OCI-LY1 (cell line): Measurements from ENCODE around the gene TIMM17B.

Experiments
- H2AFZ ChIP-seq: fragments of 200-600 bp; sonication (generic), shearing (Covaris generic); 2 replicates; pipeline ENCODE4 v1.6.0; 2014; ENCODE audit warnings: antibody characterized with exemption, mild to moderate bottlenecking, low read length
- H3F3A ChIP-seq: fragments of 200-600 bp; sonication (generic), shearing (Covaris generic); 2 replicates; pipeline ENCODE4 v1.6.0; 2014; ENCODE audit warnings: mild to moderate bottlenecking, antibody characterized with exemption, low read length, moderate library complexity; ENCODE audit not compliant: insufficient read depth
- H3K27ac ChIP-seq: fragments of 200-600 bp; sonication (generic); 2 replicates; pipeline ENCODE4 v1.5.1; 2014; ENCODE audit warnings: low read length, mixed run types, mild to moderate bottlenecking, low read depth; ENCODE audit not compliant: poor library complexity, severe bottlenecking
- H3K27me3 ChIP-seq: fragments of 200-600 bp; sonication (generic); 2 replicates; pipeline ENCODE4 v1.6.0; 2014; ENCODE audit warnings: antibody characterized with exemption, mild to moderate bottlenecking, low read length, moderate library complexity; ENCODE audit not compliant: insufficient read depth
- H3K36me3 ChIP-seq: fragments of 200-600 bp; sonication (generic); 2 replicates; pipeline ENCODE4 v1.6.1; 2014; ENCODE audit warnings: mild to moderate bottlenecking, antibody characterized with exemption, low read length, moderate library complexity, mixed read lengths; ENCODE audit not compliant: insufficient read depth
- H3K4me1 ChIP-seq: fragments of 200-600 bp; sonication (generic); 2 replicates; pipeline ENCODE4 v1.5.1; 2014; ENCODE audit warnings: mild to moderate bottlenecking, low read length, moderate library complexity; ENCODE audit not compliant: insufficient read depth, severe bottlenecking
- H3K4me2 ChIP-seq: fragments of 200-600 bp; sonication (generic), shearing (Covaris generic); 2 replicates; pipeline ENCODE4 v1.6.1; 2014; ENCODE audit warnings: low read length
- H3K4me3 ChIP-seq: fragments of 200-600 bp; sonication (generic); 2 replicates; pipeline ENCODE4 v1.5.1; 2014; ENCODE audit warnings: low read length, low read depth, mild to moderate bottlenecking, mixed read lengths; ENCODE audit not compliant: poor library complexity, severe bottlenecking
- H3K79me2 ChIP-seq: fragments of 200-600 bp; shearing (Covaris generic); 2 replicates; pipeline ENCODE4 v1.6.1; 2016; ENCODE audit warnings: mixed run types, low read length, mixed read lengths; ENCODE audit not compliant: insufficient read depth
- H3K9ac ChIP-seq: fragments of 200-600 bp; sonication (generic), shearing (Covaris generic); 2 replicates; pipeline ENCODE4 v1.6.1; 2014; ENCODE audit warnings: mild to moderate bottlenecking, low read length, mixed read lengths
- H3K9me2 ChIP-seq: fragments of 200-600 bp; sonication (generic), shearing (Covaris generic); 2 replicates; pipeline ENCODE4 v1.6.1; 2014; ENCODE audit warnings: low read depth, mild to moderate bottlenecking, low read length, mixed read lengths
- H3K9me3 ChIP-seq: fragments of 200-600 bp; shearing (Covaris generic); 2 replicates; pipeline ENCODE4 v1.6.1; 2014; ENCODE audit warnings: low read length, mixed read lengths
- H4K20me1 ChIP-seq: fragments of 200-600 bp; sonication (generic), shearing (Covaris generic); 2 replicates; pipeline ENCODE4 v1.6.0; 2016; ENCODE audit warnings: mild to moderate bottlenecking, low read length; ENCODE audit not compliant: insufficient read depth
- EZH2 ChIP-seq: fragments of 200-600 bp; sonication (generic), shearing (Covaris generic); IDR thresholded peaks from 2 replicates; pipeline ENCODE4 v1.8.0; 2017; ENCODE audit warnings: borderline replicate concordance, mixed run types, mild to moderate bottlenecking, antibody characterized with exemption, low read length, moderate library complexity, mixed read lengths
- TF ChIP-seq, protein P1 (sequence below): fragments of 200-600 bp; sonication (generic), shearing (Covaris generic); IDR thresholded peaks from 2 replicates; pipeline ENCODE4 v1.5.1; 2017; ENCODE audit warnings: mild to moderate bottlenecking, antibody characterized with exemption, low read length, moderate library complexity, mixed read lengths

Gene TIMM17B

DNA sequence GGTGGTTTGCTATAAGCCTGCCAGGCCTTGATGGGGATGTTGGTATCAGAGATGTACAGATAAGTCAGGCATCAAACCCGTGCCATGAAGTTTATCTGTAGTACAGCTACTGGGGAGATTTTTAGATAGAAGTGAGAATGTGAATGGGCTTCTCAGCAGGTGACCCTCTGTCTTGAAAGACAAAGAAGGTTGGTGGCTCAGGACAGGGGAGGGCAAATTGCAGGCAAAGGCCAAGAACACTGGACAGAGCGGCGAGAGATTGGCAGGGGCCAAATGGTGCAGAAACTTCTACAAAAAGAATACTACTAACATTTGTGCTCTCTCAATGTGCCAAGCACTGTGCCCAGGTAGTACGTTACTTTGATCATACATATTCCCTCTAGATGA lies 23.1 kb upstream of the TIMM17B start:
- Histone ChIP-seq H3K9ac (peak overlapping the region; percentile 56; the same call in 1 of the 2 replicates), H3K4me2 (peak overlapping the region; percentile 62), H3K9me3 (no peaks in the 10 kb centered on the region)

DNA sequence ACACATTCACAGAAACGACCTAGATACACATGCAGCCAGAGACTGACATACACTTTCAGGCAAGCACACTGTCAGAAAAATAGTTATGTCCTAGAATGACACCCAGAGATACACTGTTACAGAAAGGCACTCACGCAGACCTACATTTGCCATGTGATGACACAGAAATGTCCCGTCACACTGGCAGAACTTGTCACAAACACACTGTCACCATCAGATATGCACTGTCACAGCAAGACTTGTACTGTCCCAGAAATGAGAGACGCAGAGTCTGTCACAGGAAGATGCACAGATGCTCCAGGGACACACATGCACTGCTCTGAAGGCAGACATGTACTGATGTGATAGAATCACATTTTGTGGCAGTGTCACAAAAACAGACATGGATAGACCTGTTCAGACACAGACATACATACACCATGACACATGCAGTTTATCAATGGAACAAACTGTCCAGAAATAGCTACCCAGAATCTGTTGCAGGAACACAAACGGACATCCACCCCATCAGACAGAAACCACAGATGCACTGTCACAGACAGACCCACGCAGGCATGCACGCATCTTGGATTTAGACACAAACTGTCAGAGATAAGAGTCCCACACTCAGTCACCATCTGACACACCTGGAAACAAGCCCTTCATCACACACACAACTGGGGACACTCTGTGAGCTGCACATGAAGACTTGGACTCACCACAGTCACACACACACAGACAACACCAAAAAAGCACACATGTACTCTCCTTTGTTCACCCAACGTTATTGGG lies 22.6 kb upstream of the TIMM17B start:
- Histone ChIP-seq H3K4me2 (peak overlapping the region; percentile 62), H3K9ac (peak overlapping the region; percentile 56), H3K27ac (peak overlapping the region; percentile 92), H3K79me2 (peaks cover 15% of the 10 kb centered on the region; the same call in 1 of the 2 replicates), H3F3A (no peaks in the 10 kb centered on the region), H3K9me3 (no peaks in the 10 kb centered on the region), H4K20me1 (no peaks in the 10 kb centered on the region), H3K4me1 (peaks cover 41% of the 10 kb centered on the region), H3K4me3 (peak overlapping the region; percentile 43), H3K36me3 (peaks cover 41% of the 10 kb centered on the region), H2AFZ (no peak overlapping the region), H3K27me3 (no peaks in the 10 kb centered on the region), H3K9me2 (no peaks in the 10 kb centered on the region)
- no peak for TF ChIP-seq EZH2
- TF ChIP-seq, protein P1, sequence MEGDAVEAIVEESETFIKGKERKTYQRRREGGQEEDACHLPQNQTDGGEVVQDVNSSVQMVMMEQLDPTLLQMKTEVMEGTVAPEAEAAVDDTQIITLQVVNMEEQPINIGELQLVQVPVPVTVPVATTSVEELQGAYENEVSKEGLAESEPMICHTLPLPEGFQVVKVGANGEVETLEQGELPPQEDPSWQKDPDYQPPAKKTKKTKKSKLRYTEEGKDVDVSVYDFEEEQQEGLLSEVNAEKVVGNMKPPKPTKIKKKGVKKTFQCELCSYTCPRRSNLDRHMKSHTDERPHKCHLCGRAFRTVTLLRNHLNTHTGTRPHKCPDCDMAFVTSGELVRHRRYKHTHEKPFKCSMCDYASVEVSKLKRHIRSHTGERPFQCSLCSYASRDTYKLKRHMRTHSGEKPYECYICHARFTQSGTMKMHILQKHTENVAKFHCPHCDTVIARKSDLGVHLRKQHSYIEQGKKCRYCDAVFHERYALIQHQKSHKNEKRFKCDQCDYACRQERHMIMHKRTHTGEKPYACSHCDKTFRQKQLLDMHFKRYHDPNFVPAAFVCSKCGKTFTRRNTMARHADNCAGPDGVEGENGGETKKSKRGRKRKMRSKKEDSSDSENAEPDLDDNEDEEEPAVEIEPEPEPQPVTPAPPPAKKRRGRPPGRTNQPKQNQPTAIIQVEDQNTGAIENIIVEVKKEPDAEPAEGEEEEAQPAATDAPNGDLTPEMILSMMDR = no peak

More for the DNA sequence above, 23.1 kb upstream of the TIMM17B start:
- no peaks in the 10 kb centered on the region for H3K27me3 ChIP-seq
- peaks cover 41% of the 10 kb centered on the region for H3K36me3 ChIP-seq
- peaks cover 35% of the 10 kb centered on the region for H3K4me1 ChIP-seq
- TF ChIP-seq, protein P1 = no peak
- no peak for TF ChIP-seq EZH2
- H2AFZ ChIP-seq = no peak overlapping the region
- peaks cover 15% of the 10 kb centered on the region; the same call in 1 of the 2 replicates for H3K79me2 ChIP-seq
- H3K27ac ChIP-seq = peak overlapping the region; percentile 92
- H3K9me2 ChIP-seq = no peaks in the 10 kb centered on the region
- no peaks in the 10 kb centered on the region for H4K20me1 ChIP-seq
- no peaks in the 10 kb centered on the region for H3F3A ChIP-seq
- H3K4me3 ChIP-seq = no peak overlapping the region

DNA sequence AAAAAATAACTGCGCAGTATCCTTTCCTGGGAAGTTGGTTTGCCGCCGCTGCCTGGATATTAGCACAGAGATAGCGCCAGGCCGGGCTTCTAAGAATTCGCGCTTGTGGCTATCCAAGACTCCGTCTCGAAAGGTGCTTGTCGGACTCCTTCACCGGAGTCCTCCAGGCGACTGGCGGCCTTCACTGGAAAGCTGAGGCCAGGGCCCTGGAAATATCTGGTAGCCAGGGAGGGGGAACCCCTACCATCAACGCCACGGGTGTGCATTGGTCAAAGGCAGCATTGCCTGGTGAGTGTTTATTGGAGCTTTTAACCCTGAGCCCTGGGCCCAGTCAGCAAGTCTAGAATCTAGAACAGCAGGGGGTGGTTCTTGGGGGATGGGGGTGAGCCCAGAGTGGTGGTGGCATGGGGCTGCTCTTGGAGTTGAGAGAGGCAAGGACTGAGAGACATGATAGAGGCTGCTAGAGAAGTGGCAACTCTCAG lies 21.8 kb upstream of the TIMM17B start:
- Histone ChIP-seq H3K9ac (peak overlapping the region; percentile 56), H3K9me2 (no peaks in the 10 kb centered on the region), H3K79me2 (peaks cover 15% of the 10 kb centered on the region; the same call in 1 of the 2 replicates), H3F3A (no peaks in the 10 kb centered on the region), H3K4me3 (peak overlapping the region; percentile 43), H2AFZ (no peak overlapping the region), H3K27ac (peak overlapping the region; percentile 92), H3K9me3 (no peaks in the 10 kb centered on the region), H3K27me3 (no peaks in the 10 kb centered on the region), H3K4me1 (peaks cover 48% of the 10 kb centered on the region), H3K36me3 (peaks cover 48% of the 10 kb centered on the region), H3K4me2 (peak overlapping the region; percentile 62), H4K20me1 (no peaks in the 10 kb centered on the region)
- TF ChIP-seq EZH2 = no peak
- TF ChIP-seq, protein P1 = no peak
